ENCODE results near the gene TCAF1.
A peak's percentile ranks its signal among the peaks of the same experiment; 100 is the strongest.
"Not testable (repeated sequence)": the region's sequence is repeated elsewhere in the genome, so short reads cannot be mapped to it uniquely, and the experiment has no call there.

Gene TCAF1

DNA sequence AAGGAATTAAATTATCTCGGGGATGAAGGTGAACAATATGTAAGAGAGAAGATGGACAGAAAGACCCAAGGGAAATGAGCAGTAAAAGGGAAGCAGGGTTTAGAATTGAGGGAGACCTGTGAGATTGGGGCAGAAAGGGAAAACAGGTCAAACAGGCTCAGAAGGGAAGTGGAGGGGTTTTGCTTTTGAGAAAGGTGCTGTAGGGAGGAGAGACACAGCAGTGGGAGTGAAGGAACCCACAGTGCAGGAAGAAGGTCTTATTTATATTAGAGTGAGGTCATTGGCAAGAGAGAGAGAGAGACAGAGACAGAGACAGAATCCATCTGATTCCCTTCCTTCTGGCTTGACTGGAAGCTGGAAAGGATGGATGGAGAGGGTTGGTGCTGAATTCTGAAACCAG, 3.5 kb upstream of the TCAF1 start:
- DNase-seq (ENCODE audit: low spot score): no peak

DNA sequence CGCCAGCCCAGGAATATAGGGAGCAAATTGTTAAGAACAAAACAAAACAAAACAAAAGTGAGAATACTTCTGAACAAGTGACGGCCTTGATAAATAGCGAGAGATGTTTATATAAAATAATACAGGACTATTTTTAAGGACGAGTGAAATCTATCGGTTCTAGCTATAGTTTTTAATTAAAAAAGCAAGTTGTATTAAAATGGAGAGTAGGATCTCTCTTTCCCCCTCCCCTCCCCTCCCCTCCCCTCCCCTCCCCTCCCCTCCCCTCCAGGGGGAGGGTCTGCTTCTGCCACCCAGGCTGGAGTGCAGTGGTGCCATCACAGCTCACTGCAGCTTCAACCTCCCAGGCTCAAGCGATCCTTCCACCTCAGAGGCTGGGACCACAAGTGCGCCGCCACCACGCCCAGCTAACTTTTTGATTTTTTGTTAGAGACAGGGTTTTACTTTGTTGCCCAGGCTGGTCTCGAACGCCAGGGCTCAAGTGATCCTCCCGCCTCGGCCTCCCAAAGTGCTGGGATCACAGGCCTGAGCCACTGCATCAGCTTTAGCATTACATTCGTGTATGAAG, 440 bp upstream of the TCAF1 start:
- no peak for DNase-seq (ENCODE audit: low spot score)

DNA sequence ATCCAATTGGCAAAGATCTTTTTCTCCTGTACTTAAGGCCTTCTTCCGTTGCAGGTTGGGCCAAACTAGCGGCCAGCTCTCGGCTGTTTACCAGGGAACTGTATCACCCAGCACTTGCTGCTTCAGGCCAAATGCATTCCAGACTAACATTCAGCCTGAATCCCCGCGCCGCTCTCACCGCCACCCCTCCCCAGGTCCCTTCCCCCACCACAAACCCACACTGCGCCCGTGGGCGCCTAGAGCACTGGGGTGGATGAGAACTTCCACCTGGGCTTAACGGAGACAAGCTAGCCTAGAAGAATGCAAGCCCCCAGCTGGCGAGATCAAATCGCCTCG, 676 bp downstream of the TCAF1 start:
- DNase-seq (ENCODE audit: low spot score): peak; percentile 49

DNA sequence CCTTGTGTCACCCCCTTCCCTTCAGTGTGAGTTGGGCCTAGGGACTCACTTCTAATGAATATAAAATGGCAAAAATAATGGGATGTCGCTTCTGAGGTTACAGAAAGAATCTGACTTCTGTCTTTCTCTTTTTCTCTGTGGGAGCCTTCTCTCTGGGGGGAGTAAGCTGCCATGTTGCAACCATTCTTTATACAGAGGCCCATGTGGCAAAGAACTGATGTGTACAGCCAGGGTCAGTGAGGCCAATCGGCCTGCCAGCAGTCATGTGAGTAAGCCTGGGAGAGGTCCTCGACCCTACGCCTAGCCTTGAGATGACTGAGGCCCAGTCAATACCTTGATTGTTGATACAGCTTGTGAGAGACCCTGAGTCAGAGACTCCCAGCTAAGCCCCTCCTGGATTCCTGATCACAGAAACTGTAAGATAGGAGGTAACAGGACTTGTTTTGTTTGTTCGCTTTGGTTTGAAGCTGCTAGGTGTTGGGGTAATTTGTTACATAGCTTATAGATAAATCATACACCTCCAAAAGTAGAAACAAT, 1.7 kb downstream of the TCAF1 start:
- DNase-seq (ENCODE audit: low spot score): no peak

DNA sequence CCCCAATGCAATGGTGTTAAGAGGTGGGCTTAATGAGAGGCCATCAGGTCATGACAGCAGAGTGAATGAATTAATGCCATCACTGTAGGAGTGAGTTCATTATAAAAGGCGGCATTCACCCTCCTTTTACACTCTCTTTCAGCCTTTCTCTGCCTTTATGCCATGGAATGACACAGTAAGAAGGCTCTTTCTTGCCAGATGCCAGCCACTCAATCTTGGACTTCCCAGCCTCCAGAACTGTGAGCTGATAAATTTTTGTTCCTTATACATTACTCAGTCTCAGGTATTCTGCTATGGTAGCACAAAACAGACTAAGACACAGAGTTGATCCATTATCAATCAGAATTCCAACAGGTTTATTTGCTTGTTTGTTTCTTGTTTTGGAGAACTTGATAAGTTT, 3.2 kb downstream of the TCAF1 start:
- DNase-seq (ENCODE audit: low spot score): no peak

DNA sequence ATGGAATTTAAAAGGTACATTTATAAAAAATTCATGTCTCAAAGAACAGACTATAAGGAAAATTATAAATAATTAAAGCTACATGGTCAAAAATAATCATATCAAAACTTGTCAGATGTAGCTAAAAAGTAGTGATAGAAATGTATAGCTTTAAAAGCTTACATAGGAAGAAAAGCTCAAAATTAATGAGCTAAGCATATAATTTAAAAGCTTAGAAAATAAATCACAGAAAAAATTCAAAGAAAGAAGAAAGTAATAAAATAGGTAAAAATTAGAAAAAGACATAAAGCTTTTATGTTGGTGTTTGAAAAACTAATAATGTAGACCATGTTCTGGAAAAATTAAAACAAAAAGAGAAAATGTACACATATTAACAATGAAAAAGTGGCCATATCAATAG, 5.3 kb downstream of the TCAF1 start:
- no peak for DNase-seq (ENCODE audit: low spot score)

DNA sequence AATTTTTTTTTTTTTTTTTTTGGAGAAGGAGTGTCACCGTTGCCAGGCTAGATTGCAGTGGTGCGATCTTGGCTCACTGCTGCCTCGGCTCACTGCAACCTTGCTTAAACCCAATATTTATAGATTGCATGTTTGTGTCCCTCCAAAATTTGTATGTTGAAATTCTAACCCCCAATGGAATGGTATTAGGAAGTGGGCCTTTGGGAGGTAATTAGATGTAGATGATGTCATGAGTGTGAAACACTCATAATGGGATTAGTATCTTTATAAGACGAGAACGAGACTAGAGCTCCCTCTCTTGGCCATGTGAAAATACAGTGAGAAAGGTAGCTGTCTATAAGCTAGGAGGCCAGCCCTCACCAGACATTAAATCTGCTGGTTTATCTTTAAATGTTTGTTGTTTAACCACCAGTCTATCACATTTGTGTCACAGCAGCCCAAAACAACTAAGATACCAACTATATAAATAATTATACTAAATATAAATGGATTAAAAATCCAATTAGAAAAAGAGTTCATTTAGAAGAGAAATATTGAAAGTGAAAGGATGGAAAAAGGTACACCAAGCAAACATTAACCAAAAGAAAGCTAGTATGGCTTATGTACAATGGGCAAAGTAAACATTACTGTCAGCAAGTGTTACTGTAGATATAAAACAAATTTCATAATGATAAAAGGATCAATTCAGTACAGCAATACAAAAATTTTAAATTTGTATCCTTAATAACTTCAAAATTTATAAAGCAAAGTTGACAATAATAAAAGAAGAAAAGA, 9.3 kb downstream of the TCAF1 start:
- DNase-seq (ENCODE audit: low spot score): no peak

DNA sequence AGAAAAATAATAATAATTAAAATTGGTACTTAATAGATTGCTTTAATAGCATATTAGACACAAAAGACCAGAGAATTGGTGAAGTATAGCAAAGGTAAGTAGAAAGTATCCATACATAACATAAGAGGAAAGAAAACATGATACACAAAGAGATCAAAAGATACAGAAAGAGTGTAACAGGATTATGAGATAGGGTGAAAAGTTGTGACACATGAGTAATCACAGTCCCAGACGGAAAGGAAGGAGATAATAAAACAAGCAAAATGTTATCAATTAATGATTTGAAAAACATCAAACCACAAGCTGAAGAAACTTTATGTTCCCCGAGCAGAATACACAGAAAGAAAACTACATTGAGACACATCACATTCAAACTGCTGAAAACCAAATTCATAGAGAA, 10.5 kb downstream of the TCAF1 start:
- DNase-seq (ENCODE audit: low spot score): no peak

DNA sequence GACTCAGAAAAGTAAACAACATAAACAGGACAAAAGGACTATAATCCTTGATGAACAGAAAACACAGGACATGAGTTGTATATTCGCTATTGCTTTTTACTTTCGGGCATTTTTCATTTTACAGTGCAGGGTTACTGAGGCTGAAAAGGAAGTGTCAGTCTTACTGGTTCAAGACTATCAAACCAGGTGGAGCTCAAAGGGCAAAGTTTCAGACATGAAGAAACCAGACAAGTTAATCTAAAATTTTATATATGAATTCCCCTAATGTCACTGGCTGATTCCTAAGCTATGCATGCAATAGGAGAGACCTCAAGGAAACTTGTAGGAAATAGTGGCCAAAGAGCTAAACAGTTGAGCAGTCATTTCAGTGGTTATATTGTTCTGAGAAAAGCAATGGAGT, 11.4 kb downstream of the TCAF1 start:
- DNase-seq (ENCODE audit: low spot score): no peak

DNA sequence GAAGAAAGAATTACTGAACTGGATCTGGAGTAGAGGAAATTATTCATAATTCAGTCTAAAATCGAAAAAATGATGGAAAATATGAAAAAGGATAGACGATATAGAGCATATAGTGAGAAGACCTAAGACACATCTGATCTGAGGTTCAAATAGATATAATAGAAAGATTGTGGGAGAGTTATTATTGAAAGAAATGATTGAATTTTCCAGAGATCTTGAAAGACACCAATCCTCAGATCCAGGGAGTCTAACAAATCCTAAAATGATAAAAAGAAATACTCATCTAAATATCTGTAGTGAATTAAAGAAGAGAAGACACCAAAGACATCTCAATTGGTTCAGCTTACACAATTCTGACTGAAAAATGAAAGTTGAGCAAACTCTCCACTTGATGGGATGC, 12.9 kb downstream of the TCAF1 start:
- DNase-seq (ENCODE audit: low spot score): no peak

DNA sequence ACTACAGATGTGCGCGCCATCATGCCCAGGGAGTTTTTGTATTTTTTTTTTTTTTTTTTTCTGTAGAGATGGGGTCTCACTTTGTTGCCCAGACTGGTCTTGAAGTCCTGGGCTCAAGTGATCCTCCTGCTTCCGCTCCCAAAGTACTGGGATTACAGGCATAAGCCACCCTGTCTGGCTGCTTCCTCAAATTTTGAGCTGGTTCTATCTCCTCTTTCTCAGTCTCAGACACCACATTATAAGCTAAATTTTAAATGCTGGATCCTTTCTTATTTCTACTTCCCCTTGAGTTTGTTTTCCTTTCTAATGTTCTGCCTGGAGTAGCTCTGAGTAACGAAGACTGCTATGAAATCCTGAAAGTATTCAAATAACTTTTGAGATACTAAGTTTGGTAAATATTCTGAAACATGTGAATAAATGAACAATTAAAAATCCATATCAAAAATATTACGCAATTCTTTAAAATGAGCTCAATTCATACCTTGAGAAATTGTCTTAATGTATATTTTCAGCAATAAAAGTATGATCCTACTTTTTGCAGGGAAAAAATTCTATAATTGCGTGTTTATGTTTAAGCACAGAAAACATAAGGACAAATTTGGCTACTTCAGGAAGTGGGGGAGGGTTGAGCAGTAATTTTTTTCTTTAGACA, 15.0 kb downstream of the TCAF1 start:
- no peak for DNase-seq (ENCODE audit: low spot score)

DNA sequence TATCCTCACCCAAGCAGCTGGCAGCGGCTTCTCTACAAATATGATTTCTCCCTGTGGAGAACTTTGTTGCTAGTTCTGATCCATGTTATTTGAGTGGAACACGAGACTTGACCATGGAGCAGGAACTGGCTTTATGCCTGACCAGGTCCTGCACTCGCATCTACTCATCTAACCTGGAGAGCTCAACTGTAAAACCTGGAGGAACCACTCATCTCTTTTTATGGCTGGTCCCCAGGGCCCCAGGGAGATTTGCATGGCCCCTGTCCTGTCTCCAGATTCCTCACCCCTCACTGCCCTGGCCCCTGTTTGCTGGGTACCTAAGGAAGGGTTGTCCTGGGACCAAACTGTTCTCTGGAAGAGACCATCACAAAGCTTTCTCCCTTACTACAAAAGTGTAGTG, 16.0 kb downstream of the TCAF1 start:
- no peak for DNase-seq (ENCODE audit: low spot score)

DNA sequence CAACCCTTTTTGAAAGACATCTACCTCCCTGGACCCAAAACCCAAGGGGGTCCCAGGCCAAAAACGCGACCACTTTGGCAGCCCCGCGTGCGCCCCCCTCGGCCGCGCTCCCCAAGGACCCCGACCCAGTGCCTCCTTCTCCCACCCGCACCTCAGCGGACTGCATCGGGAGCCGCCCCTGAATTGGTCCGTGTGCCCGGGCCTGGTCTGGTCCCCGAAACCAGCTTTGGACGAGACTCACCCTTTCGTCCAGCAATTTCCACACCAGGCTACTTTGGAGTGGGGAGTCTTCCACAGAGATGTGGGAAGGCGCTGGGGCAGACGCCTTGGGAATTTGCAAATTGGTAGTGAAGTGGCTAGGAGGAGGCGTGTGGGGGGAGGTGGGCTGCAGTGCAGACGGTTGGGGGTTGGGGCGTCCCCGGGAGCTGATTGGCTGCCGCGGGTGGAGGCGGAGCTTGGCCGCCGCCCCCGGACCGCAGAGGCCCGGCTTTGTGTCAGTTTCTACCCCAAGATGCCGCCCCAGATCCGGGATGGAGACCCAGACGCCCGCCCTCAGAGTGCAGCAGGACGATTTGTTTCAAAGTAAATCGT, 16.9 kb downstream of the TCAF1 start:
- peak; percentile 97 for DNase-seq (ENCODE audit: low spot score)

DNA sequence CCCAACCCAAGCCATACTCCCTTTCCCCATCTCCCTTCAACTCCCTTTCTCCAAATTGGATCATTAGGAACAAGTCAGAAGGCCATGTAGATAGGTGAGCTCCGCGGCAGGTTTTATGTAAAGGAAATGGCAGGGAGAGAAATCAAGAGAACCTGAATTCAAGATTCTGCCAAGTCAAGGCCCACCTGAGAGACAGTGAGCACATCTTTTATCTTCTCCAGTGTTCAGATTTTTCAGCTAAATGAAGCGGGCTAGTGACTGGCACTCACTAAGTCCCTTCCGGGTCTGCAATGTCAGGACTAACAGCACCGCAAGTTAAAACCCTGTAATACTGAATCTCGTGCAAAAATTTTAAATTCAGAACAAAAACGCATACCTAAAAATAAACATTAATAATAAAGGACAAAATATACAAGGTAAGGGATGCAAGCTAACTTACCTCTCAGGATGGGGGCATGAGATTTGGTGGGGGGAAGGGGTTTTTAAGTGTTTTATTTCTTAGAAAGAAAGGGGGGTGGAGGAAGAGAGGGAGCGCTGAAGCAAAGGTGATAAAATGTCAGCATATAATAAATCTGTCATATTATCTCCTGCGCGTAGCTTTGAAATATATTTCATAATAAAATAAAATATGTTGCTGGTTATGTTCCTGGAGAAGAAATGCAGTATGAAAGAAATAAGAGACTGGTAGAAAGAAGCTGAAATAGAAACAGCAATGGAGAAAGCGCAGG, 17.6 kb downstream of the TCAF1 start:
- DNase-seq (ENCODE audit: low spot score): no peak

DNA sequence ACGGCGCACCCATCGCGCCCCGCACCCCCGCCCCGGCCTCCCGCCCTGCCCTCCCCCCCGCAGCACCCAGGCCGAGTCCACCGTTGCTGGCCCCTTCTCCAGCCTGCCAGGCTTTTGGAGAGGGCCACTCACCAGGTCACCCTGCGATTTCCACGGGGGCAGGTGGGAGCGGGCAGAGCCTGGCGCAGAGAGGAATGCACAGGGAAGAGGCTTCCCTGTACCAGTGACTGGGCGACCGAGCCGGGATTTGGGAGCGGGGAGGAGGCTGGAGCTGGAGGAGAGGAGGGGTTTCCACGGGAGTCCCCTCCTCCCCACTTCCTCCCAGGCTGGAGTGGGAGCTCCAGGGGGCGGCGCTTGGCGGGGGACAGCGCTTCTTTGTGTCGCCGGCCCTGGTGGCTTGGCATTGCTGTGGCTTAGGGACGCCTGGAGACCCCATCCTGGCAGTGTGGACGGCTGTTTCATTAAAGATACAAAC, 19.3 kb downstream of the TCAF1 start:
- DNase-seq (ENCODE audit: low spot score): peak; percentile 84

DNA sequence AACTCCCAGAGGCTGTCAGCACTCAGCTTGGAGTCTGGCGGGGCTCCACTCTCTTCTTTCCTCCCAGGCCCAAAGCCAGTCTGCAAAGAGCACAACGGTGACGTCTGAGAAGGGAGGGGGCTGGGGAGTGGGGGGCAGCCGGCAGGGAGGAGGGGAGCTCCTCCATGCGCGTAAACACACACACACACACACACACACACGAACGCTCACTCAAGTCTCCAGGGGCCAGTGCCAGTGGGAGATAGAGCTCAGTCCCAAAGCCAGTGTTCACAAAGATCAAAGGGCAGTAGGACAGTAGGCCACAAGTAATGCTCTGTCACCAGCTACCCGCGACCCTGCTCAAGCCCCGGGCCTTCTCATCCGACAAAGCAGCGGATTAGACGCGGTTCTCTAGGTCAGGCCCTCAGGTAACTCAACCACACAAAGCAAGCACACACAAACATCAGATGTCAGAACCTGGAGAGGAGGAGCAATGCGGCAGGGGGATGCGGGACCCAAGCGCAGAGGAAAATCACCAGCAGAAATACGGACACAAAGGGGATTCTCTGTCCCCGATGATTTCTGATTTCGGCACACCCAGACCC, 19.9 kb downstream of the TCAF1 start:
- peak; percentile 52 for DNase-seq (ENCODE audit: low spot score)

DNA sequence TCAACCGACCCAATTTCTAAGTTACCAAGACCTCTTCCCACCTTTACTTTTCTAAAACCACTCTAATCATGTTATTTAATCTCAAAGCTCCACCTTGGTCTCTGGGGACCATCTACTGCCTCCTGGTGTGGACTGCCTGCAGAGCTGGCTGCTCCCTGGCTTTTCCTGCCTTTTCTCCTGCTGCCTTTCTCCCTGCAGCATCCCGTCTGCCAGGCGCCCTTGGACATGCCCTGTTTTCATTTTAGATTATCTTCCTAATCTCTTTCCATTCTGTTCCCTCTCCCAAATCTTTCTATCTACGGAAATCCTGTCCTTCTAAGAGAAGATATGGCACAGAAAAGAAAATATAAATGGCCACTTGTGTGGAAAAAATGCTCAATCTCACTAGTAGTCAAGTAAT, 23.1 kb downstream of the TCAF1 start:
- no peak for DNase-seq (ENCODE audit: low spot score)

DNA sequence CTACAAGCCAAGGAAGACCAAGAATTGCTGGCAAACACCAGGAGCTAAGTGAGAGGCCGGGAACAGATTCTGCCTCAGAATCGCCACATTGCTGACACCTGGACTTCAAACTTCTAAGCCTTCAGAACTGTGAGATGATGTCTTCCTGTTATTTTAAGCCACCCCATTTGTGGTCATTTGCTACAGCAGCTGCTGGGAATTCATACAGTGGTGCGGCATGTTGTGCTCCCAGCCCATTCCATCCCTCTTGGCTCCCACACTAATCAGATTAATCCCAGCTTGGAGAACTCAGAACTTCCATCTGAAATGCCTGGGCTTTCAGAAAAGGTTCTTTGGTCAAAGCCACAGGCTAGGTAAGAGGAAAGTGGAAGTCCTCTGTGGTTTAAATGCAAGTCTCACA, 24.9 kb downstream of the TCAF1 start:
- no peak for DNase-seq (ENCODE audit: low spot score)

DNA sequence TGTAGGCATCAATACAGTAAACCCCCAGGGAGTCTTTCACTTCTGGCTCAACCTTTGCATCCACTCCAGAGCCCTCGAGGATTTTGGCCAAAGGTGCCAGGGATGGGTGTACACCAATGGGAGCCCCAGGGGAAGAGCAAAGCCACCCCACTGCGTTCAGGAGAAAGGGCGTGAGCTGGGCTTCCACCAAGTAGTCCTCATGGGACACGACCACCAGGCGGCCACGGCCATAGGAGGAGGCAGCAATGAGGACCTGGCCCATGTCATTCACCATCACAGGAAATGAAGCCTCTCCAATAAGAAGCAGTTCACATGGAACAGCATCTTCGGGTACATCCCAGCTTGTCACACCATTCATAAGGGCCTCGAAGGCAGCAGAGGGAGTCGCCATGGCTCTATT, 25.8 kb downstream of the TCAF1 start:
- no peak for DNase-seq (ENCODE audit: low spot score)

DNA sequence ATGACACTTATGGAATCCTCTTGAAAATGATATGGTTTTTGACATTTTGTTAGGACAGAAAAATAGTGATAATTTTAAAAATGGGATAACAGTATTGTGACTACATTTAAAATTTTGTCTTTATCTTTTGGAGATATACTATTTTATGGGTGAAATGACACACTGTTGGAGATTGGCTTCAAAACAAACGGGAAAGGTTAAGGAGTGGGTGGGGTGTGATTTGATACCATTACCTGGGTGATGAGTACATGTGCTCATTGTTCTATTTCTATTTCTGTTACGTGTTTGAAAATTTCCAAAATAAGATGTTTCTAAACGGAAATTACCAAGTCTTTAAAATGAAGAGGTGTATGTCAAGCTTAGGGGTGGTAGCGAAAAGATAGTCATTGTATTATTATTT, 28.7 kb downstream of the TCAF1 start:
- DNase-seq (ENCODE audit: low spot score): not testable (repeated sequence)

DNA sequence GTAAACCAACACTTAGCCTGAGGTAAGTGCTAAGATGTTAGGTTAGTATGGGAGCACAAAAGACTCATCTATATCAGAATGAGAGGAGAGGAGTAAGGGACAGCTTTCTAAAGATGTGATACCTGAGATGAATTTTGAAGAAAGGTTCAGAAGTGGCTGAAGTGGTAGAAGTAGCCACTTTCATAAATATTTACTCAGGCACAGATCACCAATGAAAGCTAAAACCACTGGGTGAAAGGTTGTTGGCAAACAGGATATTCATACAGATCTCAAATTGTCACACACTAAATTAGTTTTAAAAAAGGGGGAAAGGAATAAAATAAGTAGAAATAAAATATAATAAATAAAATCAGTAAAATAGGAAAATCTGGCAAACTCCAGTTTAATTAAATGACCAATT, 30.4 kb downstream of the TCAF1 start:
- DNase-seq (ENCODE audit: low spot score): not testable (repeated sequence)

DNA sequence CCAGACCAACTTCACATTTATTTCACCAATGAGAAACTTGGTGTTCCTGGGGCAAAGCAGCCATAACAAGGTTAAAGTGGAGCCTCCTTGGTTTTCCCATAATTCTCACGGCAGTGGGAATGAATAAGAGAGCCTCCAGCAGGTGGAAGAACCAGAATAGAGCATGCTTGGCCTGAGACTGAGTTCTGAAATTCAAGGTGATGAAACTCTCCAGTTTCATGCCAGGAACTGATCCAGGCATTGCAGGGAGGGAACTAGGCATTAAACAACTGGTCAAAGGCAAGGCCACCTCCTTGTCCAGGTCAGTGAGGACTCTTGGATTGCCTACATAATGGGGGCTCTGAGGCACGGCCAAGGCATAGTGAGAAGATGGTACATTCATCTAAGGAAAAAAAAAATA, 44.0 kb downstream of the TCAF1 start:
- DNase-seq (ENCODE audit: low spot score): not testable (repeated sequence)
